ENCODE results near the gene MAP1LC3B2.

GRCh38 chr12:116556964-116557698 is 2.0 kb upstream of the MAP1LC3B2 start:
- TF ChIP-seq, protein P1, sequence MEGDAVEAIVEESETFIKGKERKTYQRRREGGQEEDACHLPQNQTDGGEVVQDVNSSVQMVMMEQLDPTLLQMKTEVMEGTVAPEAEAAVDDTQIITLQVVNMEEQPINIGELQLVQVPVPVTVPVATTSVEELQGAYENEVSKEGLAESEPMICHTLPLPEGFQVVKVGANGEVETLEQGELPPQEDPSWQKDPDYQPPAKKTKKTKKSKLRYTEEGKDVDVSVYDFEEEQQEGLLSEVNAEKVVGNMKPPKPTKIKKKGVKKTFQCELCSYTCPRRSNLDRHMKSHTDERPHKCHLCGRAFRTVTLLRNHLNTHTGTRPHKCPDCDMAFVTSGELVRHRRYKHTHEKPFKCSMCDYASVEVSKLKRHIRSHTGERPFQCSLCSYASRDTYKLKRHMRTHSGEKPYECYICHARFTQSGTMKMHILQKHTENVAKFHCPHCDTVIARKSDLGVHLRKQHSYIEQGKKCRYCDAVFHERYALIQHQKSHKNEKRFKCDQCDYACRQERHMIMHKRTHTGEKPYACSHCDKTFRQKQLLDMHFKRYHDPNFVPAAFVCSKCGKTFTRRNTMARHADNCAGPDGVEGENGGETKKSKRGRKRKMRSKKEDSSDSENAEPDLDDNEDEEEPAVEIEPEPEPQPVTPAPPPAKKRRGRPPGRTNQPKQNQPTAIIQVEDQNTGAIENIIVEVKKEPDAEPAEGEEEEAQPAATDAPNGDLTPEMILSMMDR (IDR thresholded peaks at IDR 0.05; ENCODE audit: low read length) = no peak
- no peak for TF ChIP-seq EZH2 (IDR thresholded peaks at IDR 0.05; ENCODE audit: borderline replicate concordance, low read length)

Measured in OCI-LY1 (cell line).